HEK293T (cell line): ENCODE measurements around the gene RAMACL.
"Not testable (repeated sequence)": the region's sequence is repeated elsewhere in the genome, so short reads cannot be mapped to it uniquely, and the experiment has no call there.

Experiments used
- CTCF ChIA-PET: fragments of 350-600 bp; formaldehyde crosslinking; extraction: SDS; loops from one replicate; lab custom pipeline; 2021; ENCODE audit warnings: antibody characterized with exemption, inconsistent platforms; lab: Yijun Ruan, JAX
- POLR2A ChIA-PET: fragments of 350-600 bp; formaldehyde crosslinking; extraction: SDS; loops from one replicate; lab custom pipeline; 2020; ENCODE audit warnings: antibody characterized with exemption, inconsistent platforms; lab: Yijun Ruan, JAX
- DNase-seq: peaks from one replicate; pipeline ENCODE4 v3.0.0; 2012; ENCODE audit warnings: mixed read lengths; ENCODE audit errors: extremely low spot score
- ARNT ChIP-seq: fragments of 450-650 bp; IDR thresholded peaks from 2 replicates; pipeline ENCODE4 v1.6.1; 2017; ENCODE audit warnings: mild to moderate bottlenecking
- BHLHE40 ChIP-seq: fragments of 450-650 bp; IDR thresholded peaks from 2 replicates; pipeline ENCODE4 v1.6.1; 2016; ENCODE audit warnings: mild to moderate bottlenecking, moderate library complexity, borderline replicate concordance
- CTBP1 ChIP-seq: fragments of 450-650 bp; IDR thresholded peaks from 2 replicates; pipeline ENCODE4 v1.6.1; 2016; ENCODE audit warnings: borderline replicate concordance
- FOXA1 ChIP-seq: fragments of 450-650 bp; IDR thresholded peaks from 2 replicates; pipeline ENCODE4 v1.6.1; 2016; ENCODE audit warnings: mild to moderate bottlenecking
- FOXK2 ChIP-seq: fragments of 450-650 bp; IDR thresholded peaks from 2 replicates; pipeline ENCODE4 v1.6.1; 2016; ENCODE audit warnings: mild to moderate bottlenecking
- FOXM1 ChIP-seq: fragments of 450-650 bp; IDR thresholded peaks from 2 replicates; pipeline ENCODE4 v1.6.1; 2017; ENCODE audit warnings: mild to moderate bottlenecking, borderline replicate concordance
- HDGF ChIP-seq: fragments of 450-650 bp; IDR thresholded peaks from 2 replicates; pipeline ENCODE4 v1.6.1; 2017; ENCODE audit warnings: antibody characterized with exemption, borderline replicate concordance
- L3MBTL2 ChIP-seq: fragments of 450-650 bp; conservative IDR thresholded peaks from 2 replicates; pipeline ENCODE4 v1.6.1; 2016; ENCODE audit warnings: mild to moderate bottlenecking
- LEF1 ChIP-seq: fragments of 450-650 bp; IDR thresholded peaks from 2 replicates; pipeline ENCODE4 v1.6.1; 2017; ENCODE audit warnings: mild to moderate bottlenecking, borderline replicate concordance
- NFRKB ChIP-seq: fragments of 450-650 bp; IDR thresholded peaks from 2 replicates; pipeline ENCODE4 v1.6.1; 2016; ENCODE audit warnings: mild to moderate bottlenecking, moderate library complexity
- PKNOX1 ChIP-seq: fragments of 450-650 bp; IDR thresholded peaks from 2 replicates; pipeline ENCODE4 v1.6.1; 2016
- SP1 ChIP-seq: fragments of 450-650 bp; IDR thresholded peaks from 2 replicates; pipeline ENCODE4 v1.6.1; 2017
- SUZ12 ChIP-seq: fragments of 450-650 bp; IDR thresholded peaks from 2 replicates; pipeline ENCODE4 v1.6.1; 2016; ENCODE audit warnings: mild to moderate bottlenecking
- TARDBP ChIP-seq: fragments of 450-650 bp; IDR thresholded peaks from 2 replicates; pipeline ENCODE4 v1.6.1; 2016
- ZNF384 ChIP-seq: fragments of 450-650 bp; IDR thresholded peaks from 2 replicates; pipeline ENCODE4 v1.6.1; 2016

Gene RAMACL

GRCh38 chr6:166540631-166541331, 45.7 kb downstream of the RAMACL start:
- DNase-seq: no peak
- CTCF ChIA-PET: no interaction called here
- no peak for TF ChIP-seq FOXK2
- TF ChIP-seq FOXA1: no peak
- no peak for TF ChIP-seq HDGF
- no peak for TF ChIP-seq TARDBP
- POLR2A ChIA-PET: no interaction called here

- CTCF ChIA-PET: no interaction called here
- DNase-seq: no peak
- TF ChIP-seq BHLHE40: no peak
- no peak for TF ChIP-seq CTBP1
- POLR2A ChIA-PET: no interaction called here
These were observed 46.9 kb downstream of the RAMACL start for GRCh38 chr6:166539543-166539942.

DNA sequence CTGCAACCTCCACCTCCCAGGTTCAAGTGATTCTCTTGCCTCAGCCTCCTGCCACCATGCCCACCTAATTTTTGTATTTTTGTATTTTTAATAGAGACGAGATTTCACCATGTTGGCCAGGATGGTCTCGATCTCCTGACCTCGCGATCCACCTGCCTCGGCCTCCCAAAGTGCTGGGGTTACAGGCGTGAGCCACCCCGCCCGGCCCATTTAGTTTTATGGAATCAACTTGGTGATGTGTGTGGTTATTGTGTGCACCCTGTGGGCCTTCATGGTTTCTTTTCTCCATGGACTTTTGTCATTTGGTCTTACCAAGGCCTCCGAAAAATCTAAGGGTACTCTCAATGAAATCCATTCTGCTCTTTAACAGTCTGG, 47.5 kb downstream of the RAMACL start:
- DNase-seq, POLR2A ChIA-PET, CTCF ChIA-PET: not testable (repeated sequence)

GRCh38 chr6:166538297-166539010, 48.0 kb downstream of the RAMACL start:
- DNase-seq: no peak
- ChIA-PET POLR2A (no interaction called here), CTCF (no interaction called here)

DNA sequence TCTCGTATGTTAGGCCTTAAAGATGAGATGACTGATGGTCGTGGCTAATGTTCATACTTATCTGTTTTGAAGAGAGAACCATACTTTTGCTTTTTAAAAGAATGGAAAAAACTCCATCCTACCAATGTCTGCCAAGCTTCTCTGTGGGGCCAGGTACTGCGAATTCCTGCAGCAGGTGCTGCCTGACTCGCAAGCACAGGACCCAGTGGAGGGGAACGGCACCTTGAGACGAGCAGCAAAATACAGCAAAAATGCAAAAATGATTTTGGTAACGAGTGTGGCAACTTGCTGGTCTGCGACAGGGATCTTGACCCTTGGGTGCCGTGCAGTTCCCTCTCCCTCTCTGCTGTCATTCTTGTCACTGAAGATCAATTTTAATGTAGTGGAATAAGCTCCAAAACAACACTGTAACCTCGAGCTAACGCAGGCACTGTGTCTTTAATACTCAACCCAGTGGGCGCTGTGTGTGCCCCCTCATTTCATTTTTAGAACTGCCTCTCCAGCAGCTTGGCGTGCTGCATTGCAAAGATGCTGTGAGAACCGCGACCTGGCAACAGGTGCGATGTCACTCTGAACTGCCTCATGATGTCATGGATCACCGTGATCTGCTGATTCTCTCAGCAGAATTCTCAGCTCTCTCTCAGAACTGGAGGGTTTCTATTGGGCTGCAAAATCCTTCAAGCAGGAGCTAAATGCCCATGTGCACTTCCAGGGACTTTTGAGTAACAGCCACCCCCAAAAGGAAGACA, 51.6 kb downstream of the RAMACL start:
- ChIA-PET CTCF (no interaction called here), POLR2A (no interaction called here)
- DNase-seq: no peak
- TF ChIP-seq TARDBP (no peak), ARNT (no peak)

More at GRCh38 chr6:166538297-166539010, 48.0 kb downstream of the RAMACL start:
- TF ChIP-seq SP1: no peak
- TF ChIP-seq PKNOX1: no peak
- TF ChIP-seq CTBP1: no peak
- no peak for TF ChIP-seq HDGF
- no peak for TF ChIP-seq LEF1
- no peak for TF ChIP-seq NFRKB
- no peak for TF ChIP-seq ZNF384

GRCh38 chr6:166533205-166533824, 53.2 kb downstream of the RAMACL start:
- DNase-seq: no peak
- TF ChIP-seq HDGF: no peak
- no peak for TF ChIP-seq ZNF384
- TF ChIP-seq CTBP1: no peak
- TF ChIP-seq FOXM1: no peak
- no peak for TF ChIP-seq L3MBTL2
- TF ChIP-seq SUZ12: no peak
- no peak for TF ChIP-seq FOXK2
- CTCF ChIA-PET: no interaction called here
- POLR2A ChIA-PET: no interaction called here
